ENCODE data around the gene DNAH8.

The DNAH8 gene

DNA sequence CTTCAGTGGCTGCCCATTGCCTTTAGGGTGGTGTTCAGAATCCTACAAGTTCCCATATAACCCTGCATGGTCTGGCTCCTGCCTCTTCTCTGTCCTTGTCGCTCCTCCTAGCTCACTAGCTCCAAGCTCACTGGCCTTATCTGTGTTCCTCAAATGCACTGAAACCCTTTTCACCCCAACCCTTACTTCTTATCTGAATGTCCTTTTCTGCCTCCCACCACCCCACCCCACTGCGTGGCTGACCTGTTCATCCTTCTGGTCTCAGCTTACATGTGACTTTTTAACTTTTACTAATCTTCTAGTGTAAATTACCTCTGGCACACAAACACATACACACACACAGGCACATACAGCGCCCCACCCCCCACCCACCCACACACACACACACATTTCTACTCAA, 292.5 kb downstream of the DNAH8 start:
- no peak for TF ChIP-seq CTCF (IDR thresholded peaks at IDR 0.05; ENCODE audit: extremely low read depth, missing control alignments)
- no peak for DNase-seq (ENCODE audit: low spot score)

DNA sequence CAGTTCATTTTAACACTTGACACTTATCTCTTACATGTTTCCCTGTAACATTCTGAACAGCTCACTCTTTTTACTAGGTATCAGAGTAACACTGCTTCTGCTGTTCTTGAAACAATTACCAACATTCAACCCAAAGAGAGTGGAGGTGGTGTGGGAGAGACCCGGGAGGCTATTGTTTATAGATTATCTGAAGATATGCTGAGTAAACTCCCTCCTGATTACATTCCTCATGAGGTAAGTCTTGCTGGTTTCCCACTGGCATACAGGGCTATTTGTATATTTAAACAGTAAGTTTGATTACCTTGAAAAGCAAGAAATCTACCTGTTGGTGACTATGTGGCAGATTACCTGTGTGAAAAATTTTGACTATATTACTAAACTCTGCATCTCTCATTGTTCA, 293.6 kb downstream of the DNAH8 start:
- no peak for TF ChIP-seq CTCF (IDR thresholded peaks at IDR 0.05; ENCODE audit: extremely low read depth, missing control alignments)
- no peak for DNase-seq (ENCODE audit: low spot score)

DNA sequence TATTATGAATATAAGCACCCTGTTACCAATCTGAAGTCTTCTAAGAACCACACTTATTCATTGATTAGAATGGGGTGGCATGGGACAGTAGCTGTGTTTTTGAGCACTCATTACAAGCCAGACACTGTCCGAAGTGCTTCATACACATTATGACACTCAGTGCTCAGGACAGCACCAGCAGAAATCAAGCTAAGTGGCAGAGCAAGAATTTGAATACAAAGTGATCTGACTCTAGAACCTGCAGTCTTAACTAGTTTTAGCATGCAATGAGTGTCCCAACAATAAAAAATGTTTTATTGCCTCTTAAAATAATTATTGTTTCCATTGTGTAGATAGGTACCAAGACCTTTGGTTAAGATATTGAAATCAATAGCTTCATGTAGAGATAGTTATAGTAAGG, 294.4 kb downstream of the DNAH8 start:
- TF ChIP-seq CTCF (IDR thresholded peaks at IDR 0.05; ENCODE audit: extremely low read depth, missing control alignments): no peak

GRCh38 chr6:39016839-39017546, 301.9 kb downstream of the DNAH8 start:
- no peak for DNase-seq (ENCODE audit: low spot score)
- TF ChIP-seq CTCF (IDR thresholded peaks at IDR 0.05; ENCODE audit: extremely low read depth, missing control alignments): no peak

More for the DNA sequence above, 294.4 kb downstream of the DNAH8 start:
- DNase-seq (ENCODE audit: low spot score): no peak

GRCh38 chr6:39017547-39017880, 302.4 kb downstream of the DNAH8 start:
- no peak for TF ChIP-seq CTCF (IDR thresholded peaks at IDR 0.05; ENCODE audit: extremely low read depth, missing control alignments)
- no peak for DNase-seq (ENCODE audit: low spot score)

GRCh38 chr6:39018103-39018502, 303.0 kb downstream of the DNAH8 start:
- no peak for TF ChIP-seq CTCF (IDR thresholded peaks at IDR 0.05; ENCODE audit: extremely low read depth, missing control alignments)
- DNase-seq (ENCODE audit: low spot score): no peak

GRCh38 chr6:39020136-39020535, 305.0 kb downstream of the DNAH8 start:
- DNase-seq (ENCODE audit: low spot score): no peak
- TF ChIP-seq CTCF (IDR thresholded peaks at IDR 0.05; ENCODE audit: extremely low read depth, missing control alignments): no peak
